ENCODE data around the gene KCNAB1. TPM values are rescaled to one million over a fixed set of nuclear protein-coding genes. Genes with fewer than 3 reads are reported as not detected.
"Not testable (repeated sequence)": the region's sequence is repeated elsewhere in the genome, so short reads cannot be mapped to it uniquely, and the experiment has no call there.

KCNAB1 gene
- total RNA-seq, 1 donor from 2014 or later: 2.4 TPM

GRCh38 chr3:156250550-156250949, 130.2 kb downstream of the KCNAB1 start:
- intact Hi-C loops (cut with micrococcal nuclease): no loop called here
- DNase-seq: no peak
- no peak for ATAC-seq

- ATAC-seq: no peak
- intact Hi-C loops (cut with micrococcal nuclease): no loop called here
- no peak for DNase-seq
Measured at GRCh38 chr3:156251424-156251823, 131.0 kb downstream of the KCNAB1 start.

GRCh38 chr3:156252656-156253055, 132.3 kb downstream of the KCNAB1 start:
- ATAC-seq (no peak), DNase-seq (no peak)
- intact Hi-C loops (cut with micrococcal nuclease): no loop called here

- intact Hi-C loops (cut with micrococcal nuclease): no loop called here
- no peak for DNase-seq
- no peak for ATAC-seq
Measured at GRCh38 chr3:156253150-156253549, 132.8 kb downstream of the KCNAB1 start.

GRCh38 chr3:156256256-156256655, 135.9 kb downstream of the KCNAB1 start:
- intact Hi-C loops (cut with micrococcal nuclease): no loop called here
- no peak for ATAC-seq
- no peak for DNase-seq

DNA sequence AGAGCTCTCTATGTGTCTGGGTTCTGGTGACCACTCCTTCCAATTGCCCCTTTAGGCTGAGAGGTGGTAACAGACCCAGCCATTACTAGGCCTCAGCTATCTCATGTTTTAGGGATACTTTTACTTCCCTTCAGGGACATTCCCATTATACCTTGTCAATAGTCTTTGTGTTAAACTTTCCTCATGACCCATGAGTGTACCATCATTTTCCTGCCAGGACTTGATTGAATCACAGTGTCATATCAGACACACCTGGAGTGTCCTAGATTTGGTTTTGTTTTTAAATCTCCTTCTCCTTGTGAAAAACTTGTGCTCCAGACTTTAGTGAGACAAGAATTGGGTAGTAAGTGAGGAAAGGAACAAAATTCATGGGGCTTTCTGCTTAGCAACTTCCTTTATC, 136.6 kb downstream of the KCNAB1 start:
- ATAC-seq (no peak), DNase-seq (no peak)
- intact Hi-C loops (cut with micrococcal nuclease): no loop called here

DNA sequence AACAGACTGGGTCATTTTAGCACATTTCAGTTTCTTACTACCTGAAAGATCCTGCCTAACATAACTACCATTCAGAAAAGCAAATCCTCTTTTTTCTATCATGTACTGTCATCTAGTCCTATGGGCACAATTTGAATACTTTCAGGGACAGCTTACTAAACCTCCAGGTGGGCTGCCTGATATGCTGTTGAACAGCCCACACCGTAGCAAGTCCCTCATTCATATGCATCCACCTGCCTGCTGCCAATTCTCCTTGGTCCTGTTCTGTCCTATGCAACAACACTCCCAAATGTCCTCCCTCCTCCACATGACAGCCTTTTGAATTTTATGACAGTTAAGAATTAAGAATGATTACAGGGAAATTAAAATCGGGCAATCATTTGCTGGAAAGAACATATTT, 137.9 kb downstream of the KCNAB1 start:
- intact Hi-C loops (cut with micrococcal nuclease): no loop called here
- ATAC-seq (no peak), DNase-seq (no peak)

DNA sequence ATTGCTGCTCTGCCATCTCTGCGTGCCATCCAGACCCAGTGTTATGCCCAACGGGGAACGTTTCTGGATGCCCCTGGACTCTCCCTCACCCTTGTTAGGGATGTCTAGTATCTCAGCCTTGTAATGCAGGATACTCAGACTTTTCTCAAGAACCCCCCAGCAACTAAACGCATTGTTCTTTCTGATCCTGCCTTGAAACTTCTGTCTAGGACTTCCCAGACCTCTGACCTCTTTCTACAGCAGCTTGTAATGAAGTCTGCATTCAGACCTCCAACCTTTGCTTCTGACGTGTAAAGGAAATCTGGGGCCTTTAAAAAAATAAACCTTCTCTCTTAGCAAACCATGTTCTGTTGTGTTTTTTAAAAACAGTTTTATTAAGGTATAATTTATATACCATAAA, 139.5 kb downstream of the KCNAB1 start:
- ATAC-seq (no peak), DNase-seq (no peak)
- intact Hi-C loops (cut with micrococcal nuclease): no loop called here

DNA sequence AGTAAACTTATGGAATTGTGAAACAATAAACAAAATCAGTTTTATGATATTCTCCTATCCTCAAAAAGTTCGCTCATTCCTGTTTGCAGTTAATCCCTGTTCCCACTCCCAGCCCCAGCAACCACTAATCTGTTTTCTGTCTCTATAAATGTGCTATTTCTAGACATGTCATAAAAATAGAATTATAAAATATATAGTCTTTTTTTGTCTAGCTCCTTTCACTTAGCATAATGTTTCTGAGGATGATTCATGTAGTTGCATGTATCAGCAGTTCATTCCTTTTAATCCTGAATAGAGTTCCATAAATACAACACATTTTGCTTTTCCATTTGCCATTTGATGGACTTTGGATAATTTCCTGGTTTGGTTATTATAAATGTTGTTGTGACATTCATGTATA, 140.0 kb downstream of the KCNAB1 start:
- intact Hi-C loops (cut with micrococcal nuclease): no loop called here
- DNase-seq (no peak), ATAC-seq (no peak)

DNA sequence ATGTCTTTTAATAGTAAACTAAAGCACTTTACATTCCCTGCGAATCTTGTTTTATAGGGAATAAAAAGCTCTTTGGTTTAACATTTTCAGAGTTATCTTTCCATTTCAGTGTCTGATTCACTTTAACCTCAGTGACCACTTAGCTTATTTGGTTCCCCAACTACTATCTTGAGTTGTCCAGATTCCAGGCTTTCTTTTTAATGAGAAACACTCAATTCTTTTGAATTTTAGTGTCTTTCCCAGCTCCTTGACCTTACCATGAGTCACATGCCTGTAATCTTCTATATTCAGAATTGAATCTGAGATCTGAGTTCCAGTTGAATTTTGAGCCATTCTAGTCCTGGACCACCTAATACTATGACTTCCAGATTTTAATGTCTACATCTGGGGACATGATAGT, 144.4 kb downstream of the KCNAB1 start:
- DNase-seq: no peak
- intact Hi-C loops (cut with micrococcal nuclease): no loop called here
- no peak for ATAC-seq

DNA sequence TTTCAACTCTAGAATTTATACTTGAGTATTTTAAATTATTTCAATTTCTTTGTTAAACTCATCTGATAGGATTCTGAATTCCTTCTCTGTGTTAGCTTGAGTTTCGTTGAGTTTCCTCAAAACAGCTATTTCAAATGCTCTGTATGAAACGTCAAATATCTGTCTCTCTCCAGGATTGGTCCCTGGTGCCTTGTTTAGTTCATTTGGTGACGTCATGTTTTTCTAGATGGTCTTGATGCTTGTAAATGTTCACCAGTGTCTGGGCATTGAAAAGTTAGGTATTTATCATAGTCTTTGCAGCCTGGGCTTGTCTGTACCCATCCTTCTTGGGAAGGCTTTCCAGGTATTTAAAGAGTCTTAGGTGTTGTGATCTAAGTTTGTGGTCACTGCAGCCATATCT, 151.1 kb downstream of the KCNAB1 start:
- ATAC-seq: no peak
- intact Hi-C loops (cut with micrococcal nuclease): no loop called here
- no peak for DNase-seq

DNA sequence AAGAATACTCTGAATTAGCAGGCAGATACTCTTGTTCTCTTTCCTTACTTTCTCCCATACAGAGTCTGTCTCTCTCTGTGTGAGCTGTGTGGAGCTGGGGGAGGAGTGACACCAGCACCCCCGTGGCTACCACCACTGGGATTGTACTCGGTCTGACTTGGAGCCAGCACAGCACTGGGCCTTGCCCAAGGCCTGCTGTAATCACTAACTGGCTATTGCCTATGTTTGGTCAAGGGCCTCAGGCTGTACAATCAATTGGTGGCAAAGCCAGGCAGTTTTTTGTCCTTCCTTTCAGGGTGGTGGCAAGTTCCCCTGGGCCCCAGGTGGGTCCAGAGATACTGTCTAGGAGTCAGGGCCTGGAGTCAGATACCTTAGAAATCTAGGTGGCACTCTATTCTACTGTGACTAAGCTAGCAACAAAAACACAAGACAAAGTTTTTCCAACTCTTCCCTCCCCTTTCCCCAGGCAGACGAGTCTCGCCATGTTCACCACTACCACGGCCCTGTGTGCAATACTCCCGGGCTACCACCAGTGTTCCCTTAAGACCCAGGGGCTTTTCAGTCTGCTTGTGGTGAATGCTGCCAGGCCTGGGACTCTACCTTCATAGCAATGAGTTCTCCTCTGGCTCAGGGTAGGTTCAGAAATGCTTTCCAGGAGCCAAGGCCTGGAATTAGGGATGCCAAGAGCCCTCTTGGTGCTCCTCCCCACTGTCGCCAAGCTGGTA, 151.8 kb downstream of the KCNAB1 start:
- intact Hi-C loops (cut with micrococcal nuclease): no loop called here
- DNase-seq (no peak), ATAC-seq (no peak)

- DNase-seq (no peak), ATAC-seq (no peak)
- intact Hi-C loops (cut with micrococcal nuclease): no loop called here
Measured at GRCh38 chr3:156273111-156273694, 152.8 kb downstream of the KCNAB1 start.

DNA sequence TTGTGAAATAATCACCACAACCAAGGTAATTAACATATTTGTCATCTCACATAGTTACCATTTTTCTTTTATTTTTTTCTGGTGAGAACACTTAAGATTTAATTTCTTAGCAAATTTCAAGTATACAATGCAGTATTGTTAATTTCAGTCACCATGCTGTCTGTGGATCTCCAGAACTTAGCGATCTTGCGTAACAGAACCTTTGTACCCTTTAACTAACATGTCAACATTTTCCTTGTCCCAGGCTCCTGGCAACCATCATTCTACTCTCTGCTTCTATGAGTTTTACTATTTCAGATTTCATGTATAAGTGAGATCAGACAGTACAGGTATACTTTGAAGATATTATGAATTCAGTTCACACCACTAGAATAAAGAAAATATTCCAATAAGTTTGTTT, 154.4 kb downstream of the KCNAB1 start:
- ATAC-seq (no peak), DNase-seq (no peak)
- intact Hi-C loops (cut with micrococcal nuclease): no loop called here

DNA sequence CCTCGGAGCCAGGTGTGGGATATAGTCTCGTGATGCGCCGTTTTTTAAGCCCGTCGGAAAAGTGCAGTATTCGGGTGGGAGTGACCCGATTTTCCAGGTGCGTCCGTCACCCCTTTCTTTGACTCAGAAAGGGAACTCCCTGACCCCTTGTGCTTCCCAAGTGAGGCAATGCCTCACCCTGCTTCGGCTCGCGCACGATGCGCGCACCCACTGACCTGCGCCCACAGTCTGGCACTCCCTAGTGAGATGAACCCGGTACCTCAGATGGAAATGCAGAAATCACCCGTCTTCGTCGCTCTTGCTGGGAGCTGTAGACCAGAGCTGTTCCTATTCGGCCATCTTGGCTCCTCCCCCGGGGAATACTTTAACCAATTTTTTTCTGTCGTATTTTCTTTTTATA, 164.3 kb downstream of the KCNAB1 start:
- ATAC-seq; intact Hi-C loops (cut with micrococcal nuclease); DNase-seq: not testable (repeated sequence)

DNA sequence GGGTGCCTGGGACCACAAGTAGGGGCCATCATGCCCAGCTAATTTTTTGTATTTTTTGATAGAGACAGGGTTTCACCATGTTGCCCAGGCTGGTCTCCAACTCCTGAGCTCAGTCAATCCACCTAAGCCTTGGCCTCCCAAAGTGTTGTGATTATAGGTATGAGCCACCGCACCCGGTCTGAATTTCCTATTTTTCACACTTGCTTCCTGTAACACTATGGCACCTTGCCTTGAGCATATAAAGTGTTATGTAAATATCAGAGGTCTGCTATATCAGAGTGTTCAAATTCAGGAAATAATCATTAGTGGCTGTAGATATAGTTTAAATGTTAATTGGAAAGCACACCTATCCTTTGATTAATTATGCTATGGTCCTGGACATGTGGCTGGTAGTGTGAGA, 165.2 kb downstream of the KCNAB1 start:
- DNase-seq (no peak), ATAC-seq (no peak)
- intact Hi-C loops (cut with micrococcal nuclease): no loop called here

GRCh38 chr3:156290924-156291271, 170.5 kb downstream of the KCNAB1 start:
- intact Hi-C loops (cut with micrococcal nuclease): no loop called here
- ATAC-seq (peak; percentile 24), DNase-seq (no peak)

- intact Hi-C loops (cut with micrococcal nuclease): no loop called here
- ATAC-seq (peak; percentile 66), DNase-seq (no peak)
Measured at GRCh38 chr3:156291272-156292123, 171.1 kb downstream of the KCNAB1 start.

DNA sequence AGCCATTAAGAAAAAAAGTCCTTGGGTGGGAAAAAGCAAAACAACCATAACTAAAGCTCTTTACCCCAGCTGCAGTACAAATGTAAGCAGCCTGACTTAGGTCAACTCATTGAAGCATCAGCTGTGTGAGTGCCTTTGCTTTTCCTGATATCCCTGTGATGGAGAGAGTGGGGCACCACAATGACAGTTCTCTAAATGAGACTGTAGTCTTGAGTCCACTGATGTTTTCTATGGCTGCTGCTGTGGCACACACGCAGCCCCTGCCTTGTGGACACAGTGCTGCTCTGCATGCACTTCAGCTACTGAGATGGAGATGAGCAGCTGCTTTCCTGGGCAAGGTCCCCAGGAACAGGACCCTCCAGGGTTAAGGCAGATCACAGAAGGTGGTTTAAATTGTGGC, 173.2 kb downstream of the KCNAB1 start:
- ATAC-seq (no peak), DNase-seq (no peak)
- intact Hi-C loops (cut with micrococcal nuclease): no loop called here

DNA sequence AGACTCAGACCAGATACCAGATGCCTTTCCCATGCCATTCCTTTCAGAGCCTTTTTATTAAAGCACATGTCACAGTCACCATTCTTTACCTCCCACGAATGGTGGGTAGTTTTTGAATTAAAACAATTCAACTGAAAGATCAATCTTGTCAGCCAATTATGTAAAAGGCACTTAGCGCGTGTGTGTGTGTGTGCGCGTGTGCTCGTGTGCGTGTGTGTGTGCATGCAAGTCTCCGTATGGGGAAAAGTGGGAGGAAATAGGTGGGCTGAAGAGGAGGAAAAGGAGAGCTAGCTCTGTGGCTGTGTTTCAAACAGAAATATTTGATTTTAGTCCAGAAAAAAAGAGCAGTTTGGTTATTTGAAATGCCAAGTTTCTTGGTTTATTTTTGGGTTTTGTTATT, 177.2 kb downstream of the KCNAB1 start:
- DNase-seq: no peak
- no peak for ATAC-seq
- intact Hi-C loops (cut with micrococcal nuclease): no loop called here

- intact Hi-C loops (cut with micrococcal nuclease): no loop called here
- ATAC-seq (no peak), DNase-seq (no peak)
Measured at GRCh38 chr3:156298014-156298413, 177.6 kb downstream of the KCNAB1 start.

Measured in left ventricle myocardium superior (tissue), 1 donor.